SK-N-SH treated with all-trans-retinoic acid at 6 μM for 48 hours (cell line): ENCODE results near the gene PPP1R16B.

Experiments used
- BACH2 ChIP-seq: fragments of 250-450 bp; sonication (Bioruptor Pico); IDR thresholded peaks from 2 replicates; pipeline ENCODE4 v1.9.0; 2021; ENCODE audit warnings: mild to moderate bottlenecking, borderline replicate concordance
- GLIS3 ChIP-seq: fragments of 250-450 bp; sonication (Bioruptor Pico); IDR thresholded peaks from 2 replicates; pipeline ENCODE4 v1.5.0; 2020; ENCODE audit warnings: mild to moderate bottlenecking, moderate library complexity
- ISL1 ChIP-seq: fragments of 250-450 bp; sonication (Bioruptor Pico); IDR thresholded peaks from 2 replicates; pipeline ENCODE4 v2.1.2; 2022; ENCODE audit warnings: mild to moderate bottlenecking, moderate library complexity
- ZFP30 ChIP-seq: fragments of 450-650 bp; formaldehyde crosslinking; IDR thresholded peaks from 2 replicates; pipeline ENCODE4 v1.5.0; 2022; ENCODE audit warnings: mild to moderate bottlenecking, moderate library complexity

- TF ChIP-seq GLIS3 (CRISPR knock-in tag) (no peak), ZFP30 (CRISPR knock-in tag) (no peak), BACH2 (CRISPR knock-in tag) (no peak), ISL1 (no peak)
These were observed 17.6 kb upstream of the PPP1R16B start for GRCh38 chr20:38787870-38788269.
